ENCODE data around the gene DSCAML1.

DNA sequence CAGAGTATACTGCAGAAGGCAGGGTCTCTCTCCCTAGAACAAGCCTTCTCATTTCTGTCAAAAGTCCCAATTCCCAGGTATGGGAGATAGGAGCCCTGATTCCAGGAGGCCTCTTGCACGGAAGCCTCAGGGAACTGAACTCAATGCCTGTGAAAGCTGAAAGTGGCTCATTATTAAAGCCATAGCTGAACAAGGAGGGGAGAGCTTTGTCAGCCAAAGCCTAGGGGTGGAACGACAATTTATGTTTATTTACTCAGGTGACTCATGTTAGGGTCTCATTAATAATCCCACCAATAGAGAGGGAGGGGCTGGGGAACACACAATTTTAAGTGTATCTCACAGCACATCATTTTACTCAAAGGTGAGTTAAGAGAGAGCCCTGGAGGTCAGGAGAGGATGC, 44.9 kb downstream of the DSCAML1 start:
- TF ChIP-seq, protein P1, sequence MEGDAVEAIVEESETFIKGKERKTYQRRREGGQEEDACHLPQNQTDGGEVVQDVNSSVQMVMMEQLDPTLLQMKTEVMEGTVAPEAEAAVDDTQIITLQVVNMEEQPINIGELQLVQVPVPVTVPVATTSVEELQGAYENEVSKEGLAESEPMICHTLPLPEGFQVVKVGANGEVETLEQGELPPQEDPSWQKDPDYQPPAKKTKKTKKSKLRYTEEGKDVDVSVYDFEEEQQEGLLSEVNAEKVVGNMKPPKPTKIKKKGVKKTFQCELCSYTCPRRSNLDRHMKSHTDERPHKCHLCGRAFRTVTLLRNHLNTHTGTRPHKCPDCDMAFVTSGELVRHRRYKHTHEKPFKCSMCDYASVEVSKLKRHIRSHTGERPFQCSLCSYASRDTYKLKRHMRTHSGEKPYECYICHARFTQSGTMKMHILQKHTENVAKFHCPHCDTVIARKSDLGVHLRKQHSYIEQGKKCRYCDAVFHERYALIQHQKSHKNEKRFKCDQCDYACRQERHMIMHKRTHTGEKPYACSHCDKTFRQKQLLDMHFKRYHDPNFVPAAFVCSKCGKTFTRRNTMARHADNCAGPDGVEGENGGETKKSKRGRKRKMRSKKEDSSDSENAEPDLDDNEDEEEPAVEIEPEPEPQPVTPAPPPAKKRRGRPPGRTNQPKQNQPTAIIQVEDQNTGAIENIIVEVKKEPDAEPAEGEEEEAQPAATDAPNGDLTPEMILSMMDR (IDR thresholded peaks at IDR 0.05): no peak
- TF ChIP-seq POLR2A (IDR thresholded peaks at IDR 0.05): no peak
